ENCODE data around the gene VSTM4.
A peak's percentile ranks its signal among the peaks of the same experiment; 100 is the strongest.

Gene VSTM4

DNA sequence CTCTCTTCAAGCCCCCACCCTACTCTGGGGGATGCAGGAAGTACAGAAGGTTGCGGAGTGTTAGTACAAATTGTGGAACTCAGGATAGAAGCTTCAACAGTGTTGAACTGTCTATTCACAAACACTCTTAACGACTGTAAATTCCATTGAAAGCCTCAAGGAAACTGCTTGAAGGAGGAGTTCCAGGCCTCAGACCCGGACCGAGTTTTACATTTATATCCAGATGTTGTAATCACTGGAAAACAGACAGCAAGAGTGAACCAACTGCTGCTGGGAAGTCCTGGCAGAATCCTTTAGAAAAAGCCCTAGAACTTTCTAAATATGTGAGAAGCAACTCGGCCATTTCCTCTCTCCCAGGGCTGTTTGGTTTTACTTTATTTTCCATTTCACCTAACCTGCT lies 91.6 kb downstream of the VSTM4 start:
- Histone ChIP-seq H3K9me3 (ENCODE audit: control insufficient read depth in 2 of 2, low read length in 2 of 2) (no peaks in the 10 kb centered on the region), H3K9ac (ENCODE audit: low read length in 2 of 2) (peak overlapping the region in 1 of 2 donors; percentile 5), H3K27me3 (ENCODE audit: control insufficient read depth in 1 of 2, insufficient read depth in 2 of 2, low read length in 2 of 2) (no peaks in the 10 kb centered on the region), H3K36me3 (ENCODE audit: control insufficient read depth in 2 of 2, insufficient read depth in 2 of 2, low read length in 2 of 2) (peaks cover 7 to 10% of the 10 kb centered on the region in 2 donors), H3K4me3 (ENCODE audit: low read length in 2 of 2) (no peak overlapping the region), H3K4me1 (ENCODE audit: control insufficient read depth, insufficient read depth, low read length) (peaks cover 8% of the 10 kb centered on the region), H3K27ac (ENCODE audit: low read length) (peak overlapping the region; percentile 53)

DNA sequence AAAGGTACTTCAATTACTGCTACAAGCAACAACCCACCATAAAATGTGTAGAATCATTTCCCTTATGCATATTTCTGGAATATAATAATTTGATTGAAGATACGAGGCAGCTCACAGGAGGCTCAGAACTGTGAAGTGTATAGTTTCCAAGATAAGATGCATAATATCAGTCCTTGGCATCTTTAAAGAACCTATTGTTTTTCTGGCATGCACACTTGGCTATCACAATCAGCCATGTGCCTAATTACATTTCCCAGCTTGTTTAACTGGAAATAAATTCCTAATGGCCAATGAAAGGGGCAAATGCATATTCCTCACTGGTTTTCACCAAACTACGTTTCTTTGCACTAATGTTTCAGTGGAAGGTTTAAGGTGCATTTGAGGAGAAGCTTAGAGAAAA lies 92.3 kb downstream of the VSTM4 start:
- Histone ChIP-seq H3K9ac (ENCODE audit: low read length in 2 of 2) (no peak overlapping the region), H3K27ac (ENCODE audit: low read length) (no peak overlapping the region)

DNA sequence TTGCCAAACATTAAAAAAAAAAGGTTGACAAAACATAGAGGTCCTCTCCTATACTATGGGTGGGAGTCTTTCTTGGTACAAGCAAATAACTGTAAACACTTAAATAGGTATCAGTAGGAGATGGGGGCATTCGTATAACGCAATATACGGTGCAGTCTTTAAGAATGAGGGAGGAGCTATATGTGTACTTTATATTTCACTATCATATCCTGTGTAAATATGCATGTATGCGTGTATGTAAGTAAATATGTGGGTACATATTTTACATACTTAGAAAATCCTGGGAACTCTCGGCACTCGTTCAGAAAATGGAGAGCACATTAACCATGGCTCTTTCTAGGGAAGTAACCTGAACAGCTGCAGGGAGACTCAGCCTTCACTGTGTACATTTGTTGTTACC lies 93.6 kb downstream of the VSTM4 start:
- Histone ChIP-seq H3K27ac (ENCODE audit: low read length) (no peak overlapping the region), H3K9ac (ENCODE audit: low read length in 2 of 2) (no peak overlapping the region), H3K4me3 (ENCODE audit: low read length in 2 of 2) (no peak overlapping the region), H3K27me3 (ENCODE audit: control insufficient read depth in 1 of 2, insufficient read depth in 2 of 2, low read length in 2 of 2) (no peaks in the 10 kb centered on the region), H3K36me3 (ENCODE audit: control insufficient read depth in 2 of 2, insufficient read depth in 2 of 2, low read length in 2 of 2) (peaks cover 10 to 20% of the 10 kb centered on the region in 2 donors), H3K4me1 (ENCODE audit: control insufficient read depth, insufficient read depth, low read length) (peaks cover 8% of the 10 kb centered on the region), H3K9me3 (ENCODE audit: control insufficient read depth in 2 of 2, low read length in 2 of 2) (no peaks in the 10 kb centered on the region)

More for the DNA sequence above, 92.3 kb downstream of the VSTM4 start:
- no peak overlapping the region for H3K4me3 ChIP-seq (ENCODE audit: low read length in 2 of 2)
- H3K9me3 ChIP-seq (ENCODE audit: control insufficient read depth in 2 of 2, low read length in 2 of 2): no peaks in the 10 kb centered on the region
- H3K27me3 ChIP-seq (ENCODE audit: control insufficient read depth in 1 of 2, insufficient read depth in 2 of 2, low read length in 2 of 2): no peaks in the 10 kb centered on the region
- peaks cover 10 to 14% of the 10 kb centered on the region in 2 donors for H3K36me3 ChIP-seq (ENCODE audit: control insufficient read depth in 2 of 2, insufficient read depth in 2 of 2, low read length in 2 of 2)
- peaks cover 8% of the 10 kb centered on the region for H3K4me1 ChIP-seq (ENCODE audit: control insufficient read depth, insufficient read depth, low read length)

DNA sequence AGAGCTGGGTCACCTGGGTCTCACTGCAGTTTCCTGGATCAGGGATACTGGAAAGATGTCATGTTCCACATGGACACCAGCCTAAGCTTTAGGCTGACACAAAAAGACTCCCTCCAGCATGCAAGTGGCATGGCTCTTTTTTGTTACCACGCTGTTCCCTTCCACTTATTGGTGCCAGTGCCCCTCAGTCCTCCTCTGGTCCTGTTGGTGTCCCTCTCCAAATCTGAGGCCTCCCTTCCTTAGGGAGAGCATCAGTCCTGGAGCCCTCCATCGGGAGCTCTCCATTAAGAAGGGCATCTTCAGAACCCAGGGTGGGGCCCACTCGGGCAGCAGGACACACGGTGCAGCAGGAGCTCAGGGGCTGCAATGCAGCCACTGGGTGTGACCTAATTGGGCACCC lies 99.6 kb downstream of the VSTM4 start:
- Histone ChIP-seq H3K27me3 (ENCODE audit: control insufficient read depth in 1 of 2, insufficient read depth in 2 of 2, low read length in 2 of 2) (no peaks in the 10 kb centered on the region), H3K4me1 (ENCODE audit: control insufficient read depth, insufficient read depth, low read length) (peaks cover 9% of the 10 kb centered on the region), H3K9me3 (ENCODE audit: control insufficient read depth in 2 of 2, low read length in 2 of 2) (no peaks in the 10 kb centered on the region), H3K4me3 (ENCODE audit: low read length in 2 of 2) (no peak overlapping the region), H3K36me3 (ENCODE audit: control insufficient read depth in 2 of 2, insufficient read depth in 2 of 2, low read length in 2 of 2) (peaks cover 12 to 17% of the 10 kb centered on the region in 2 donors), H3K9ac (ENCODE audit: low read length in 2 of 2) (no peak overlapping the region), H3K27ac (ENCODE audit: low read length) (no peak overlapping the region)

DNA sequence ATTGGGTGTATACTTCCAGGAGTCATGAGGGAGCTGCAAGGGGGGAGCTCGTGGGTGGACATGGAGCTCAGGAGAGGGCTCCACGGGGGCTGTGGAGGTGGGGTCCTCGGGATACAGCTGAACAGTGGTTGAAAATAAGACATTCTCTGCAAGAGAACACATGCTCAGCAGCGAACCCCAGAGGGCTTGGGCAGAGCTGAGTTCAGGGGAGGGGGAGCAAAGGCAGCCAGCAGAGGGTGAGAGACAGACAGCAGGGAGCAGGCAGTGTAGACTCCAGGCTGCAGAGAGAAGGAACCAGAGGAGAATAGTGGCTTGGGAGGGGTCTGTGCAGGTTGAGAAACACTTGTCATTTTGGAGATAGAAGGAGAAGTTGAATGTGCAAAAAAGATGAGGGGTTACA lies 102.7 kb downstream of the VSTM4 start:
- H3K9ac ChIP-seq (ENCODE audit: low read length in 2 of 2): no peak overlapping the region
- H3K36me3 ChIP-seq (ENCODE audit: control insufficient read depth in 2 of 2, insufficient read depth in 2 of 2, low read length in 2 of 2): peaks cover 2 to 6% of the 10 kb centered on the region in 2 donors
- H3K4me3 ChIP-seq (ENCODE audit: low read length in 2 of 2): no peak overlapping the region
- no peaks in the 10 kb centered on the region for H3K9me3 ChIP-seq (ENCODE audit: control insufficient read depth in 2 of 2, low read length in 2 of 2)
- H3K4me1 ChIP-seq (ENCODE audit: control insufficient read depth, insufficient read depth, low read length): peaks cover 32% of the 10 kb centered on the region
- H3K27ac ChIP-seq (ENCODE audit: low read length): no peak overlapping the region
- H3K27me3 ChIP-seq (ENCODE audit: control insufficient read depth in 1 of 2, insufficient read depth in 2 of 2, low read length in 2 of 2): no peaks in the 10 kb centered on the region

DNA sequence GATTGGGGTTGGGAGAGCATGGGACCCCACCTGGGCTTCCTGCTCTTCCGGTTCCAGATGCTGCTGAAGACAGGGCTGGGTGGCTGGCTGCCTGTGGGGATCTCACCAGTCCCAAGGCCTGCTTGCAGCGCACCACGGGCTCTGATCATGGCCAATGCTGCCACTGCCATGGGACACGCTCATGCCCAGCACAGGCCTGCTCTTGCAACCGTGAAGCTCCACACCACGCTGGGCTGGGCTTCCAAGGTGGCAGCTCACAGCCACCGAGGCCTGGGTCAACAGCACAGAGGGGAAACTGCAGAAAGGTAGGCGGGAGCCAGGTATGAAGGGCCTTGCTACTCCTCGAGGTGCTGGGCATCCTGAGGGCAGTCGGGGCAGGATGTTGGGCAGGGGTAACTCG lies 103.6 kb downstream of the VSTM4 start:
- peaks cover 32% of the 10 kb centered on the region for H3K4me1 ChIP-seq (ENCODE audit: control insufficient read depth, insufficient read depth, low read length)
- H3K36me3 ChIP-seq (ENCODE audit: control insufficient read depth in 2 of 2, insufficient read depth in 2 of 2, low read length in 2 of 2): peaks cover under 1 to 2% of the 10 kb centered on the region in 2 donors
- no peak overlapping the region for H3K27ac ChIP-seq (ENCODE audit: low read length)
- H3K4me3 ChIP-seq (ENCODE audit: low read length in 2 of 2): no peak overlapping the region
- no peaks in the 10 kb centered on the region for H3K27me3 ChIP-seq (ENCODE audit: control insufficient read depth in 1 of 2, insufficient read depth in 2 of 2, low read length in 2 of 2)
- H3K9ac ChIP-seq (ENCODE audit: low read length in 2 of 2): no peak overlapping the region
- no peaks in the 10 kb centered on the region for H3K9me3 ChIP-seq (ENCODE audit: control insufficient read depth in 2 of 2, low read length in 2 of 2)

DNA sequence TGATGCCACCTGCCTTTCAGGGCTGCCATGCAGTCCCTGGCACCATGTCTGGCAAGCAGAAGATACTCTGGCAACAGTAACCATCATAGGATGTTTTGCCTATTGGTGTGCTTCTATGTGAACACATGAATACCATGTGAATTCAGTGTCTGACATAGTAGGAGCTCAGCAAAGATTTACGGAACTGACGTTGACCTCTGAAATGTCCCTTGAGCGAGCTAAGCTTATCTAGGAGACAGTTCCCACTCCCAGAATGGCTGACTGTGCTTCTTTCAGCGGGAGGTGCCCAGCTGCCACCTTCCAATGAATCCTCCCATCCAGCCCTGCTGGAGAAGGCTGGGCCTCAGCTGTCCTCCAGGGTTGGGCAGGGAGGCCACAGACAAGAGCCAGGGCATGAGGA lies 104.5 kb downstream of the VSTM4 start:
- Histone ChIP-seq H3K9me3 (ENCODE audit: control insufficient read depth in 2 of 2, low read length in 2 of 2) (no peaks in the 10 kb centered on the region), H3K4me1 (ENCODE audit: control insufficient read depth, insufficient read depth, low read length) (peaks cover 32% of the 10 kb centered on the region), H3K4me3 (ENCODE audit: low read length in 2 of 2) (no peak overlapping the region), H3K9ac (ENCODE audit: low read length in 2 of 2) (no peak overlapping the region), H3K27ac (ENCODE audit: low read length) (no peak overlapping the region), H3K27me3 (ENCODE audit: control insufficient read depth in 1 of 2, insufficient read depth in 2 of 2, low read length in 2 of 2) (no peaks in the 10 kb centered on the region), H3K36me3 (ENCODE audit: control insufficient read depth in 2 of 2, insufficient read depth in 2 of 2, low read length in 2 of 2) (peaks cover 0 to 2% of the 10 kb centered on the region in 2 donors)

DNA sequence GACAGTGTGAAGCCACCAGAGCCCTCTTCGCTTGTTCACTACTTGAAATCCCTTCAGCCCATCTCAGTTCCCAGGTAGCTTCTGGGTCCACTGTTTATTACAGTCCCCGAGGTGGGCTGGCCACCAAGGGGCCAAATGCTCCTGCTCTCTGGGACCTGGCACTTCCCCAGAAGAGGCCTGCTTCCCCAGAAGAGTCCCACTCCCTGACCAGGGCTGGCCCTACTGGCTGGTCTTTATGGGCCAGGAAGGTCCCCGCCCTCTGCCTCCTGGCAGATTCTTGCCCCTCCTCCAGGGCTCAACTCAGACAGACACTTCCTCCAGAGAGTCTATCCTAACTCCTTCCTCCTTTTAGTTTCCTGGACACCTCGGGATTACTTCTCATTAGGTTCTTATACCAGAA lies 105.0 kb downstream of the VSTM4 start:
- Histone ChIP-seq H3K27ac (ENCODE audit: low read length) (no peak overlapping the region), H3K36me3 (ENCODE audit: control insufficient read depth in 2 of 2, insufficient read depth in 2 of 2, low read length in 2 of 2) (no peaks in the 10 kb centered on the region), H3K4me1 (ENCODE audit: control insufficient read depth, insufficient read depth, low read length) (peaks cover 32% of the 10 kb centered on the region), H3K4me3 (ENCODE audit: low read length in 2 of 2) (no peak overlapping the region), H3K9ac (ENCODE audit: low read length in 2 of 2) (no peak overlapping the region), H3K27me3 (ENCODE audit: control insufficient read depth in 1 of 2, insufficient read depth in 2 of 2, low read length in 2 of 2) (no peaks in the 10 kb centered on the region), H3K9me3 (ENCODE audit: control insufficient read depth in 2 of 2, low read length in 2 of 2) (no peaks in the 10 kb centered on the region)

DNA sequence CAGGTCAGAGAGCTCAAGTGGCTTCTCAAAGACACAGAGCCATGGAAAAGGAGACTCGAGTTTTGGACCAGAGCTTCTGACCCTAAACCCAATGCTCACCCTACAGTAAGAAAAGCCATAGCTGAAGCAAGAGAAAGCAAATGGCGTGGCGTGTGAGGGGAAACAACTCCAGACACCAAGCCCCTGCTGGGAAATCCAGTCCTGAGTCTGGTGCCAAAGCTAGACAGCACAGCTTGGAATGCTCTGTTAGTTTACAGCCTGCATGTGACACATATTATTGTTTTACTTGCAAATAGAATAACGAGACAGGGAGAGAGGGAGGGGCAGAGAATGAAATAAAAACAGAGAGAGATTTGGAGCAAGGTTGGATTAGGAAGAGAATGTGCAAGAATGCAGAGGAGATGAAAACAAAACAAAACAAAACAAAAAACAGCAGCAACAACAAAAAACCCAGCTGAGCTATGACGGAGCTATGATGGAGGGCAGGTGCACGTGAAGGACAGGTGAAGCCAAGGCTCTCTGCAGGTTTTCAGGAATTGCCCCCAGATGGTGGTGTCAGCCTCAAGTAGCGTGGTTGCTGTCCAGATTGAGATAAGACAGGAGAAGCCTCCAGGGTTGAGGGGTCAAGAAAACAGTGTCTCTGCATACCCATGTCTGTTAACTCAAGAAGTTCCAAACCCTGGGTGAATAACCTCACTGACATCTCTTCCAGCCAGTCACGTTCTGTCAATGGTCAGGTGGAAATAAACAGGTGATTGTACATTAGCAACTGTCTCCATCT lies 105.9 kb downstream of the VSTM4 start:
- no peaks in the 10 kb centered on the region for H3K36me3 ChIP-seq (ENCODE audit: control insufficient read depth in 2 of 2, insufficient read depth in 2 of 2, low read length in 2 of 2)
- H3K27ac ChIP-seq (ENCODE audit: low read length): no peak overlapping the region
- no peak overlapping the region for H3K9ac ChIP-seq (ENCODE audit: low read length in 2 of 2)
- H3K4me1 ChIP-seq (ENCODE audit: control insufficient read depth, insufficient read depth, low read length): peaks cover 29% of the 10 kb centered on the region
- H3K4me3 ChIP-seq (ENCODE audit: low read length in 2 of 2): peak overlapping the region in 1 of 2 donors; percentile 15
- H3K9me3 ChIP-seq (ENCODE audit: control insufficient read depth in 2 of 2, low read length in 2 of 2): no peaks in the 10 kb centered on the region
- no peaks in the 10 kb centered on the region for H3K27me3 ChIP-seq (ENCODE audit: control insufficient read depth in 1 of 2, insufficient read depth in 2 of 2, low read length in 2 of 2)

DNA sequence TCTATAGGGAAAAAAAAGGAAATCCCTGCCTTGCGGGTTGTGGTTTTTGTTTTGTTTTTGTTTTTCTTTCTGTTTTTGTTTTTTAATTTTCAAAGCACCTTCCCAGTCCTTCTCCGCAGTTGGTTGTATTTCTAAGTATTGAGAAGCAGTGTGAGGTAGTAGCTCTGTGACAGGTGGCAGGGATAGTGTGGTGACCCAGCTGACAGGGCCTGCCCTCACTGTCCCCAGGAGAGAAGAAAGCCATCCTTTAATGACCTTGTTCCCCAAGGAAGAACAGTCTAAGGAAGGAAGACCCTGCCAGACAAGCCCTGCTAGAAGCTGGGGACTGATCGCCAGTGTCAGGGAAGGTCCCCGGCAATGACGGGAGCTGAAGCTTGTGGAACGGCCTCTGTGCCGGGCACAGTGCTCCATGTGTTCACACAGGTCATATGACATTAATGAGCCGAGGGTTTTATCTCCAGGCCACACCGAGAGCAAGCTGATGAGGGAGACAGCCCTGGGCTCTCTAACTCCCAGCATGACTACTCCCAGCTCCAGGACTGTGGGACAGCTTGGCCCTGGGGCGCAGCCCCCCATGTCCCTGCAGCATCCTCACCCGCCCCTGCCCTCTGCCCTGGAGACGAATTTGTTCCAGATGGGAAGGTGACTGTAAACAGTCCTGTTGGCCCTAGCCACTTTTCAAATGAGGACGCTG lies 106.7 kb downstream of the VSTM4 start:
- Histone ChIP-seq H3K4me1 (ENCODE audit: control insufficient read depth, insufficient read depth, low read length) (peaks cover 29% of the 10 kb centered on the region), H3K9ac (ENCODE audit: low read length in 2 of 2) (no peak overlapping the region), H3K9me3 (ENCODE audit: control insufficient read depth in 2 of 2, low read length in 2 of 2) (no peaks in the 10 kb centered on the region), H3K4me3 (ENCODE audit: low read length in 2 of 2) (peak overlapping the region; percentile 8 to 15), H3K27me3 (ENCODE audit: control insufficient read depth in 1 of 2, insufficient read depth in 2 of 2, low read length in 2 of 2) (no peaks in the 10 kb centered on the region), H3K36me3 (ENCODE audit: control insufficient read depth in 2 of 2, insufficient read depth in 2 of 2, low read length in 2 of 2) (no peaks in the 10 kb centered on the region), H3K27ac (ENCODE audit: low read length) (no peak overlapping the region)

DNA sequence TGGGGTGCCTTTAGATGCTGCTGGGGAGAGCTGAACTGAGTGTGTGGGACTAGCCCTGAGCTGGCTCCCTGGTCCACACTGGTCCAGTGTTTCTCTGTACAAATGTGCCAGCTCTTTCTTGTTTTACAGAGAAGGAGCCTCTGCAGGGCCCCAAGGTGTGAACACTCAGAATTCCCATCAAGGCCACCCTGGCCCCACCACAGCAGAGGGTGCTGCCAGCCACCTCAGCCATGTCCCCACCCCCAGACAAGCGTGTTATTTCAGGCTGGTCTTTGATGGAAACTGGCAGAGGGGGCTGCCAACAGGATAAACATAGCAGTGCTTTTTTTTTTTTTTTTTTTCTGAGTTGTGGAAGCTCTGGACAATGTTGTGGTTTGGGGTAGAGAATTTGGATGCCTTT lies 107.2 kb downstream of the VSTM4 start:
- Histone ChIP-seq H3K9me3 (ENCODE audit: control insufficient read depth in 2 of 2, low read length in 2 of 2) (no peaks in the 10 kb centered on the region), H3K27ac (ENCODE audit: low read length) (no peak overlapping the region), H3K36me3 (ENCODE audit: control insufficient read depth in 2 of 2, insufficient read depth in 2 of 2, low read length in 2 of 2) (no peaks in the 10 kb centered on the region), H3K9ac (ENCODE audit: low read length in 2 of 2) (no peak overlapping the region), H3K4me3 (ENCODE audit: low read length in 2 of 2) (no peak overlapping the region), H3K4me1 (ENCODE audit: control insufficient read depth, insufficient read depth, low read length) (peaks cover 25% of the 10 kb centered on the region), H3K27me3 (ENCODE audit: control insufficient read depth in 1 of 2, insufficient read depth in 2 of 2, low read length in 2 of 2) (no peaks in the 10 kb centered on the region)

Data from stomach smooth muscle (tissue), 2 donors.